NB4 (cell line): ENCODE measurements around the gene PHF20.
A peak's percentile ranks its signal among the peaks of the same experiment; 100 is the strongest.

ENCODE experiments used
- DNase-seq: peaks from one replicate; pipeline ENCODE4 v3.0.0; 2010; ENCODE audit warnings: low read depth
- H3K4me3 ChIP-seq: one replicate; pipeline ENCODE4 v1.5.1; 2011; ENCODE audit warnings: mild to moderate bottlenecking, low read depth, low read length, moderate library complexity
- MYC ChIP-seq: IDR thresholded peaks from 2 replicates; pipeline ENCODE4 v1.6.1; 2011; ENCODE audit warnings: low read depth, low read length
- POLR2A ChIP-seq: IDR thresholded peaks from 2 replicates; pipeline ENCODE4 v1.6.1; 2011; ENCODE audit warnings: mild to moderate bottlenecking; ENCODE audit not compliant: insufficient read length; ENCODE audit errors: extremely low read depth
- TF ChIP-seq, protein P1 (sequence below): IDR thresholded peaks from one replicate; pipeline ENCODE4 v1.5.1; 2012; ENCODE audit warnings: low read depth, low read length
- TF ChIP-seq, protein P2 (sequence below): IDR thresholded peaks from 2 replicates; pipeline ENCODE4 v1.6.1; 2011; ENCODE audit warnings: low read depth, low read length

PHF20 gene

DNA sequence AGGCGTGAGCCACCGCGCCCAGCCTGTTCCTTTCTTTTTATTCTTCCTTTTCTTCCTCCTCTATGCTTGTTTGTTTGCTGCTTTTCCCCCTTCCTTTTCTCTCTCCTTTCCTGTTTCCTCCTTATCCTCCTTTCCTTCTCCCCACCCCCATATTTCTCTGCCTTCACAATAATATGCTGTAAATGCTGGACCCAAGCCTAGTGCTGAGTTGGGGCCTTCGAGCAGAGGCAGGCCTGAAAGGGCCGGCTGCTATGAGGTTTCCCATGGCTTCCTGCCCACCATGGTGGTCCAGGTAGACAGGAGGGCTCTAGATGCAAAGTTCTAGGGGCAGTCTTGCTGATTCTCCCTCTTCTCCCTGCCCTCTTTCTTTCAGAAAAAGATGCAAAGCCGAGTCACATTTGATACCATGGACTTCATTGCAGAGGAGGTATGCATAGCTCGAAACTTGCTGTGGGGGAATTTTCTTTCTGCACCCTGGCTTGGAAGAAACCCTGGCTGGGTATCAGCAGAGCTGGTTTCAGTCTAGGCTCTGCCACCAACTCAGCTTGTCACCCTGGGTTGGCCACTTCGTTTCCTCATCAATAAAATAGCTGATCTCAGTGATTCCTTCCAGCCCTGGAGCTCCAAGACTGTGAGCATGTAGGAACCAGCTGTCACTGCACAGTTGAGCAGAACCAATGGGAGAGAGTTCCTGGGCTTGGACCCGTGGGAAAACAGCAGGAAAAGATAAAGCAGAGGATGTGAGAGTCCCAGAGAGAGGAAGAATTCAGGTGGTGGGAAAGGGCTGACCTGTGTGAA lies 204.0 kb downstream of the PHF20 start:
- no peak for TF ChIP-seq POLR2A
- H3K4me3 ChIP-seq, result no peak overlapping the region
- no peak for DNase-seq

DNA sequence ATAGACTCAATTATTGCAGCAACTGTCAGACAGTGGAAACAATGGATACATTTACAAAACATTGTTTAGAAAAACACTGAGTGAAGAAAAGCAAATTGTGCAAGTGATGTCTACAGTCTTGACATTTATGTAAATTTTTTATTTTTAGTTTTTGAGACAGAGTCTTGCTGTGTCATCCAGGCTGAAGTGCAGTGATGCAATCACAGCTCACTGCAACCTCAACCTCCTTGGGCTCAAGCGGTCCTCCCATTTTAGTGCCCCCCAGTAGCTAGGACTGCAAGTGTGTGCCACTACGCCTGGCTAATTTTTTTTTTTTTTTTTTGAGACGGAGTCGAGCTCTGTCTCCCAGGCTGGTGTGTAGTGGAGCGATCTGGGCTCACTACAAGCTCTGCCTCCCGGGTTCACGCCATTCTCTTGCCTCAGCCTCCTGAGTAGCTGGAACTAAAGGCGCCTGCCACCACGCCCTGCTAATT lies 206.3 kb downstream of the PHF20 start:
- TF ChIP-seq, protein P1, sequence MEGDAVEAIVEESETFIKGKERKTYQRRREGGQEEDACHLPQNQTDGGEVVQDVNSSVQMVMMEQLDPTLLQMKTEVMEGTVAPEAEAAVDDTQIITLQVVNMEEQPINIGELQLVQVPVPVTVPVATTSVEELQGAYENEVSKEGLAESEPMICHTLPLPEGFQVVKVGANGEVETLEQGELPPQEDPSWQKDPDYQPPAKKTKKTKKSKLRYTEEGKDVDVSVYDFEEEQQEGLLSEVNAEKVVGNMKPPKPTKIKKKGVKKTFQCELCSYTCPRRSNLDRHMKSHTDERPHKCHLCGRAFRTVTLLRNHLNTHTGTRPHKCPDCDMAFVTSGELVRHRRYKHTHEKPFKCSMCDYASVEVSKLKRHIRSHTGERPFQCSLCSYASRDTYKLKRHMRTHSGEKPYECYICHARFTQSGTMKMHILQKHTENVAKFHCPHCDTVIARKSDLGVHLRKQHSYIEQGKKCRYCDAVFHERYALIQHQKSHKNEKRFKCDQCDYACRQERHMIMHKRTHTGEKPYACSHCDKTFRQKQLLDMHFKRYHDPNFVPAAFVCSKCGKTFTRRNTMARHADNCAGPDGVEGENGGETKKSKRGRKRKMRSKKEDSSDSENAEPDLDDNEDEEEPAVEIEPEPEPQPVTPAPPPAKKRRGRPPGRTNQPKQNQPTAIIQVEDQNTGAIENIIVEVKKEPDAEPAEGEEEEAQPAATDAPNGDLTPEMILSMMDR, result no peak
- TF ChIP-seq POLR2A, result no peak
- TF ChIP-seq, protein P2, sequence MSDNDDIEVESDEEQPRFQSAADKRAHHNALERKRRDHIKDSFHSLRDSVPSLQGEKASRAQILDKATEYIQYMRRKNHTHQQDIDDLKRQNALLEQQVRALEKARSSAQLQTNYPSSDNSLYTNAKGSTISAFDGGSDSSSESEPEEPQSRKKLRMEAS, result no peak
- TF ChIP-seq MYC, result no peak
- no peak overlapping the region for H3K4me3 ChIP-seq
- peak; percentile 74 for DNase-seq

DNA sequence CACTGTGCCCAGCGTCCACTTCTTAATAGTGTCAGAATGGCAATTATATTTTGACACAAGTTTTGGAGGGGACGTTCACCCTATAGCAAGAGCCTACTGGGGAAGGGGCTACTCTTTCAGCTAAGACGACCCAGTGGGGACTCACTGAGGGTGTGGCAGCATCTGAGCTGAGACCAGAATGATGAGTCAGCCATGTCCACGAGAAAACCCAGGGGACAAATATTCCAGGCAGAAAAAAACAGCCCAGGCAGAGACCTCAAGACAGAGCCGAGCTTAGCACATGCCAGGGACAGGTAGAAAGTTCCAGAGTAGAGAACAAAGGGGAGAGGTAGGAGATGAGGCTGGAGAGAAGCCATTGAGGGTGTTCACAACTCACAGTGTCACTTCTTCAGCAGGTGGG lies 207.7 kb downstream of the PHF20 start:
- H3K4me3 ChIP-seq, result no peak overlapping the region
- peak; percentile 42 for DNase-seq
- TF ChIP-seq, protein P1, result no peak
- no peak for TF ChIP-seq POLR2A
- TF ChIP-seq, protein P2, result no peak
- TF ChIP-seq MYC, result no peak

DNA sequence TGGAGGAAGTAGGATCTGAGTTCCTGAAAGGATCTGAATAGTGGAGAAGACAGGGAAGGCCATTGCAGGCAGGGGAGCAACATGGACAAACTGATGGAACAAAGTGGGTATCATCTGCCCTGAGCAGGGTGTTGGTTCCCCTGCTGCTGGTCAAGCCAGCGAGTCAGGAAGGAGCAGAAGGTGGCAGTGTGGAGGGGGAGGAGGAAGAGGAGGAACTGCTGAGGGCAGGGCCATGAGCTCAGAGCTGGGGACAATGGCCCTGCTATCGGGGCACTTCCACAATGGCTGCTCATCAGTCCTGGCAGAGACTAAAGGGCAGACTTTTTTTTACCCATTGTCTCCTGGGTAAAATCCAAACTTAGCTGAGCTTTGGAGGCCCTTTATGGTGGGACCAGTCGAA lies 210.2 kb downstream of the PHF20 start:
- no peak for TF ChIP-seq MYC
- TF ChIP-seq, protein P1, result no peak
- no peak for TF ChIP-seq POLR2A
- TF ChIP-seq, protein P2, result no peak
- peak; percentile 36 for DNase-seq
- no peak overlapping the region for H3K4me3 ChIP-seq

DNA sequence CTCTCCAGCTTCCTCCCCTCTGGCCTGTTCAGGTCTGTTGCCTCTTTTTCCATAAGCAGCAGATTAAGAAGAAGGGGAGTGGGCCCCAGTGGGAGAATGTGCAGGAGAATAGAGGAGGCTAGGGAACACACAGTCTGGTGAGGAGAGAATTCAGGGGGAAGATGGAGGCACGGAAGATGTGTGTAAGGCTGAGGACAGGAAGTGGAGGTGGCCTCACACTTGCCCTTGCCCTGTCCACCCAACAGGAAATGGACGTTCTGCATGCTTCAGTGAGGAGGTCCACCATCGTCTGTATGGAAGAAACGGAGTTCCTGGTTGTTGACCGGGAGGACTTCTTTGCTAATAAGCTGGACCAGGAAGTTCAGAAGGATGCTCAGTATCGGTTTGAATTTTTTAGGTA lies 212.6 kb downstream of the PHF20 start:
- no peak overlapping the region for H3K4me3 ChIP-seq
- no peak for DNase-seq
- TF ChIP-seq POLR2A (no peak), MYC (no peak)
- TF ChIP-seq, protein P2, result no peak
- TF ChIP-seq, protein P1, result no peak

DNA sequence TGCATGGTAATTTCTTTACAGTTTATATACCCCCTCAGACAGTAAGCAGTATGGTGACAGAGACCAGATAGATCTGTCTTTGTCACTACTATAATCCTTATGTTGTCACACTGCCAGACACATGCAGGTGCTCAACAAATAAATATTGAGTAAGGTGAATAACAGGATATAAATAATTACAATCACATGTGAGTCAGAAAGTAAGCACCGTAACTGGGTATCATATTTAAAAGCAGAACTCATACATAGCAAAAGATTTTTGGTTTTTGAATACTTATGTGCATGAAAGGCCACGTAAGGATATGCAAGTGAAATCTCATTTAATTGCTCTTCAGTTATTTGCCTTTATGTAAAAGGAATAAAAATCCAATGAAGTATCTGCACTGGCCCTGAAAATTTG lies 214.0 kb downstream of the PHF20 start:
- no peak for DNase-seq
- TF ChIP-seq, protein P2, result no peak
- TF ChIP-seq POLR2A (no peak), MYC (no peak)
- TF ChIP-seq, protein P1, result no peak
- no peak overlapping the region for H3K4me3 ChIP-seq
